ENCODE data around the gene FNTB.

- TF ChIP-seq CTCF (conservative IDR thresholded peaks at IDR 0.05; ENCODE audit: low read depth, low read length): no peak
- no peak for TF ChIP-seq EZH2 (IDR thresholded peaks at IDR 0.05; ENCODE audit: low read length, unreplicated experiment)
- no peak for TF ChIP-seq EZH2phosphoT487 (IDR thresholded peaks at IDR 0.05; ENCODE audit: borderline replicate concordance, low read length)
These were observed 3.6 kb downstream of the FNTB start for GRCh38 chr14:64990296-64990695.

Measured in PC-3 (cell line).